NCI-H524 treated with DMSO at 0.1 percent for 48 hours (cell line): ENCODE results near the gene PDGFA.

ENCODE experiments used
- DNase-seq: peaks from one replicate; lab custom pipeline; 2025; lab: John Stamatoyannopoulos, UW

PDGFA gene

GRCh38 chr7:516606-517456 is 2.8 kb downstream of the PDGFA start:
- no peak for DNase-seq

GRCh38 chr7:516216-516605 is 3.4 kb downstream of the PDGFA start:
- no peak for DNase-seq

GRCh38 chr7:515628-516027 is 4.0 kb downstream of the PDGFA start:
- no peak for DNase-seq

GRCh38 chr7:514651-515598 is 4.7 kb downstream of the PDGFA start:
- DNase-seq = no peak

- no peak for DNase-seq
Measured at GRCh38 chr7:514242-514641, 5.4 kb downstream of the PDGFA start.

- DNase-seq = no peak
Measured at GRCh38 chr7:513521-514166, 6.0 kb downstream of the PDGFA start.

GRCh38 chr7:512541-513311 is 6.9 kb downstream of the PDGFA start:
- no peak for DNase-seq

DNA sequence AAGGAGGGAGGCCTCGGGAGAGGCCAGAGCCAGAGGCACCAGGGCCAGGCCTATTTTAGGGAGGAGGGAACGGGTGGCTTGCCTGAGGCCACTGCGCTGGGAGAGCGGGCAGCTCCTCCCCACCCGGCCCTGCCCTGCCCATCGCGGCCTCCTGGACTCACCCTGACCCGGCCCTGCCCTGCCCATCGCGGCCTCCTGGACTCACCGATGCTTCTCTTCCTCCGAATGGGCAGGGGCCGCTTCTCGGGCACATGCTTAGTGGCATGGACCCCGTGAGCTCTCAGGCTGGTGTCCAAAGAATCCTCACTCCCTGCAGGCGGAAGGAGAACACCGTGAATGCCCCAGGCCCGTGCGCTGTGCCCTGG is 7.5 kb downstream of the PDGFA start:
- no peak for DNase-seq

DNA sequence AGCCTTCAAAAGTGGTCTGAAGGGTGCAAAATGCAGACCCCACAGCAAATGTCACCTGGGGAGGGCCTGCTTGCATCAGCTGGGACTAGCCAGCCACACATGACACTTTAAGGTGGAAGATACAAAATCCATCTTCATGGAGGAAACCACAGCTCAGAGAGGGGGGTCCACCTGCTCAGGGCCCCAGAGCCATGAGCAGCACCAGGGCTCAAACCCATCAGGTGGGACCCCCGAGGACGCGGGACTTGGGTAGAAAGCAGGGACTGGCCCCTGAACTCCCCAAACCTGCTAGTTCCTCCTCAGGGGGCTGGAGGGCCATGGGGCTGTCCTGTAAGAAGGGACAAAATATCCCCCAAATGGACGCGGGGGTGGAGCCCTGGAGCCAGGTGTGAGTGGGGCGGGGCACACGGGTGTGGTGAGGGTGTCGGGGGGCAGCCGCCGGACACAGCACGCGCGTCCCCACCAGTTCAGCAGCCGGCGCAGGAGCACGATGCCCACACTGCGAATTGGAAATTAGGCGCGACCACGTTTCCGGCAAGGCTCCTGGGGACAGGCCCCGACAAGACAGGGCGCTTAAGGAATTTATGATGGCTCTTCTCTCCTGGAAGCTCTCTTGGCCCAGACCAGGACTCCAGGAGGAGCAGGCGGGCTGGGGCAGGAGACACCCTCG is 8.0 kb downstream of the PDGFA start:
- no peak for DNase-seq

- DNase-seq = no peak
Measured at GRCh38 chr7:510782-511281, 8.8 kb downstream of the PDGFA start.

GRCh38 chr7:510131-510481 is 9.5 kb downstream of the PDGFA start:
- no peak for DNase-seq

GRCh38 chr7:509426-510130 is 10.1 kb downstream of the PDGFA start:
- no peak for DNase-seq

DNA sequence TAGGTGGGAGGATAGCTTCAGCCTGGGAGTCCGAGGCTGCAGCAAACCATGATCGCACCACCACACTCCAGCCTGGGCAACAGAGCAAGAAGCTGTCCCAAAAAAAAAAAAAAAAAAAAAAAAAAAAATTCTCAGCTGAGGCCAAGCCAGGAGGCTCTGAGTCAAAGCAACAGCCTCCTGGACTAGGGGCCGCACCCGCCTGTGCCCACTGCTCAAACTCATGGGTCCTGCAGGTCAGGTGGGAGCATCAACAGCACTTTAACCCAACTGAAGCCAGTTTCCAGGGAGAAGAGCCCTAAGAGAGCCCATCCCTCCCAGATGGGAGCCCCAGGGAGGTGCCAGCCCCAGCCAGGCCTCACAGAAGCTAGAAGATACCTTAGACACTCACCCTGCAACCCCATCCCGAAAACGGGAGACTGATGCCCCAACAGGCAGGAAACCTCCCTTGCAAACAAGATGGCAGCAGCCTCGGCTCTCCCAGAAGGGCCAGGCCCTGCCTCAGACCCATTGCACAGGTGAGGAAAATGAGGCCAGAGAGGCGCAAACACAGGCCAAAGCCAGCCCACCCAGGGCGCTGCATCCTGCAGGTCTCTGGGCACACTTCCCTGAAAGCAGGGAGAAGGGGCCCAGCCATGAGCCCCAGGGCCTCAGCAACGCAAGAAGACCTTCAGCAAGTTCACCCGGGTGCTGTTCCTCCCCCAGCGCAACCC is 11.0 kb downstream of the PDGFA start:
- no peak for DNase-seq

DNA sequence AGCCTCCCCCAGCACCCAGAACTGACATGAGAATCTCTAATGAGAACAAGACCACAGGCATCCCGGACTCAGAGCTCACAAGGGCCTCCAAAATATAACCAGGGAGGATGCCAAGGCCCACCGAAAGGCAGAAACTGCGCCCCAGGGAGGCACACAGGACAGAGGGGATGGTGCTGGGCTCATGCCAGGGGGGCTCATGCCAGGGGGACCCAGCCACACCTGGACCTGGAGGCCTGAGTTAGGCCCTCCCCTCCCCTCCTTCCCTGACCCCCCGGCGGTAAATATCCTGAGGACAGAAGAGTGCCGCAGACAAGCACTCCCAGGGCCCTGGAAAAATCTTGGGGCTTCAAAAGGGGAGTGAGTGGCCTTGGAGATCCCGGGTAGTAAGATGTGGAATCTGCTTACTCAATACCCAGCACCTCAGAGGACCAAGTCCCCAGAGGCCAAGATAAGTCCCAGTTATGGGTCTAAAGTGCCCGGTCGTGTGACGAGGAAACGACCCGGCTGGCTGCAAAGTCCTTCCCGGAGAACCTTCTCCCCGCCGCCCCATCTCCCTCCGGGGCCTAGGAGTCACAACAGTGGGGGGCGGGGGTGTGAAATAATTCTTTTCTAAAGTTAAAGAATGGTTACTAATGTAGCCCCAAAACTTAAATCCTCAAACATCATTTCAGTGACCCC is 11.9 kb downstream of the PDGFA start:
- no peak for DNase-seq

DNA sequence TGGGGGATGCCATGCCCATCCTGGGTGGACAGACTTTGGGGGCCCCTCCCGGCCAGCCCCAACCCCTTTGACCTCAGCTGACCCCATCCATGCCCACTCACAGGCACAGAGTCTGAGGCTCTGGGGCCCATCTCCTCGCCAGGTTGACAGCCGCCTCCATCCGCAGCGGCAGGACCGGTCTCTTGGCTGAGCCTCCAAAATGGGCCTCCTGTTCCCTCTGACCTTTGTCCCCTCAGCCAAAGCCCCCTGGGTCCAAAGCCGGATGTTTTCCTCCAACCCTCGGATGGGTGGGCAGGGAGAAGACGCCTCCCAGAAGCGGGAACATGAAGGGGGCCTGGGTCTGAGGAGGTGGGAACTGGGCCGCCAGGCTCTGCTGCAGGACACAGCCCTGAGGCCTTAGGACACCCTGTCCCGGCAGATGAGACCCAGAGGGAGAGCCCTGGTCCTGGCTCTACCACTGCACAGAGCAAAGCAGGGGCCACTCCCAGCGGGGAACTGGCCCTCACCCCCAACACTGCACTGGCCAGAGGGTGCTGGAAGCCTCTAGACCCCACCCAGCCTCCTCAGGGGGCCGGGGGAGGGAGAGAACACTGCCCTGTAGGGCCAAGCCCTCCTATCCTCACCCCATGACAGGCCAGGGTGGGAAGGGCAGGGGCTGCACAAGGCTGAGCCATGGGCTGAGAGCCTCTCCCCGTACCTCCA is 12.6 kb downstream of the PDGFA start:
- DNase-seq = no peak

GRCh38 chr7:506391-506831 is 13.2 kb downstream of the PDGFA start:
- DNase-seq = no peak

DNA sequence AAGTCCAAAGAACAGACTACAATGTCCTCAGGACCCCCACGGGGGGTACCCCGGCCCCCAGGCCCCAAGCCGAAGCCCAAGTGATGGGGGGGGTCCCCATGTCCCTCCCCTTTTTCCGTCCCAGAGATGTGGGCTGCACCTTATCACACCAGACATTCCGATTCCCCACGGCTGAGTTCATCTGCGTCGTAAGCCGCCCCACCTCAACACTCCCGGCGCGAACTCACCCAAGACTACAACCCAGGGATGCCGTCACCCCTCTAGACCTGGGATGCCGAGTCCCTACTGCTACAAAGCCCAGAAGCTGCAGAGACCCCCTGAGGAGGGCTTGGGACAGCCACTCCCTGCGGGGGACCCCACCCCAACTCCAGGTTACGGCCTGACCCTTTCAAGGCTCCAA is 14.5 kb downstream of the PDGFA start:
- DNase-seq = no peak
